ENCODE results near the gene AK1.

AK1 gene

GRCh38 chr9:127817881-127818434 lies 59.5 kb downstream of the AK1 start:
- DNase-seq (ENCODE audit: low spot score), result no peak

GRCh38 chr9:127816728-127817127 lies 60.7 kb downstream of the AK1 start:
- no peak for DNase-seq (ENCODE audit: low spot score)
